Urothelium cell line (cell line): ENCODE measurements around the gene SOBP.
A peak's percentile ranks its signal among the peaks of the same experiment; 100 is the strongest.
"Not testable (repeated sequence)": the region's sequence is repeated elsewhere in the genome, so short reads cannot be mapped to it uniquely, and the experiment has no call there.

Experiments used
- DNase-seq: peaks from one replicate; pipeline ENCODE4 v3.0.0; 2011; ENCODE audit warnings: low spot score, mixed read lengths
- FAIRE-seq: peaks from 2 replicates; lab custom pipeline; 2011; peaks lifted over from hg19 to GRCh38; lab: Jason Lieb, UNC

Gene SOBP

GRCh38 chr6:107488174-107488874, 1.6 kb upstream of the SOBP start:
- no peak for FAIRE-seq

DNA sequence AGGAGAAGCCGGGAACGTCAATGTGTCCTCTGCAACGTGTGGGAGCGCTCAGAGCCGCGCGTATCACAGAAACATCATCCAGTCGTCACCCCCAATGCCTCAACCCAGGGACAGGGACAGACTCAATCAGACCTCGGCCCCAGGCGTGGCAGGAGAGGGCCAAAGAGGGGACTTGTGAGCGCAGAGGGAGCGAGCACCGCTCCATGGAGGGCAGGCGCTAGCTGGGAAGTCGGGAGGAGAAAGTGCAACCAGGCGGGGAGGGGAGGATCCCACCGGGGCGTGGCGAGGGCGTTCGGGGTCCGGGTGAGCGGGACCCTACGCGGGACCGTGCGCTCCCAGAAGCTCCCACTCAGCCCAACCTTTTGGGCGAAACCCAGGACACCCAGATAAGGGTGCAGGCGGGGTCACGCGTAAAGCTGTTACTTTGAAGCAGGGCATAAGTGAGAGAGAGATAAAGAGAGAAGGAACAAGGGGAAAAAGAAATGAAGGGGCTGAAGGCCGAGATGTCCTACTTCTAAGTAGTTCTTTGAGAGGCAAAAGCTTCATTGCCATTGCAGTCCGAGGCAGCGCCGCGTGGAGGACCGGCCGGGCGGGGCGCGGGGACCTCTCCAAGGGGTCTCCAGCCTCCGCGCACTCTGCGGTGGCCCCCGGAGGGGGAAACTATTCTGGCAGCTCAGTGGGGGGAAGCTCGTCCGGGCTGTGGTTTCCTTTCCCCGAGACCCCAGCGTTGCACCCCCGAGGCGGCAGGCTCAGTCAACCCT, 862 bp upstream of the SOBP start:
- FAIRE-seq (no peak), DNase-seq (peak; percentile 41)

More at GRCh38 chr6:107488174-107488874, 1.6 kb upstream of the SOBP start:
- no peak for DNase-seq

DNA sequence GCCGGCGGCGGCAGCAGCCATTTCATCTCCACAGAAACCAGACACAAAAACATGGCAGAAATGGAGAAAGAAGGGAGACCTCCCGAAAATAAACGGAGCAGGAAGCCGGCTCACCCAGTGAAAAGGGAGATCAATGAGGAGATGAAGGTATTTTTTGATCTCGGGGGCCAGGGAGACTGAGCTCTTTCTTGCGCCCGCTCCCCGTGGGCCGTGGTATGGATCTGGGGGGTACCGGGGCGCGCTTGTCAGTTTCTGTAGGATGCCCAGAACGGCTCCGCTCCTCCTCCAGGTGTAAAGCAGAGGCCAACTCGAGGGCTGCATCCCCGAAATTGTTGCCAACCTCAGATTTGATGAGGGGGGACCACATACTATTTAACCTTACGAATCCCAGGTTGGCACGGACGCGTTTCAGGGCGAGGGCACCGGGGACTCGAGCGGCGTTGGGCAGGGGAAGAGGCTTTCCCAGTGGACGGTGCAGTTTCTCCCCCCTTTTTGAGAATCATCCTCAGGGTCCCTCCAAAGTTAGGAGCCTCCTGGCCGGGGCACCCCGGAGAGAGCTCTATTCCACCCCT, 735 bp downstream of the SOBP start:
- DNase-seq (peak; percentile 2), FAIRE-seq (no peak)

DNA sequence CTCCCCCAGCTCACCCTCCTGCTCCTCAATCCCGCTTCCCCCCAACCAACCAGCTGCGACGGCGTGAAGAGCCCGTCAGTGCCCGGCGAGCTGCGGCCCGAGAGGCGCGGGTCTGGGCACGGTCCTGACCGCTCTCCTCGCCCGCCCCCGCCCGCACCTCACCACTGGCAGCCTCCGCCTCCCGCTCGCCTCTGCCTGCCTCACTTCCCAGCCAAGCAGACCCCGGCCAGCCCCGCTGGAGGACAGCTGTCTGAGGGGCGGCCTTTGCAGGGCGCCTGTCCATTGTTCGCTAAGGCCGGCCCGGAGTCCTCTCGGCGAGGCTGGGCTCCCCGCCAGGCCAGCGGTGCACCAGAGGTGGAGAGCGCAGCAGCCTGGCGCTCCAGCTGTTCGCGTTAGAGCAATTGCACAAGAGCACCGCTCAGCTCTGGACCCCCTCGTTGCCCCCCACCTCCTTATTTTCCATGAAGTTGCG, 1.3 kb downstream of the SOBP start:
- no peak for FAIRE-seq
- DNase-seq = peak; percentile 29

- no peak for FAIRE-seq
- DNase-seq = no peak
Observed at GRCh38 chr6:107491760-107492660, 2.1 kb downstream of the SOBP start.

DNA sequence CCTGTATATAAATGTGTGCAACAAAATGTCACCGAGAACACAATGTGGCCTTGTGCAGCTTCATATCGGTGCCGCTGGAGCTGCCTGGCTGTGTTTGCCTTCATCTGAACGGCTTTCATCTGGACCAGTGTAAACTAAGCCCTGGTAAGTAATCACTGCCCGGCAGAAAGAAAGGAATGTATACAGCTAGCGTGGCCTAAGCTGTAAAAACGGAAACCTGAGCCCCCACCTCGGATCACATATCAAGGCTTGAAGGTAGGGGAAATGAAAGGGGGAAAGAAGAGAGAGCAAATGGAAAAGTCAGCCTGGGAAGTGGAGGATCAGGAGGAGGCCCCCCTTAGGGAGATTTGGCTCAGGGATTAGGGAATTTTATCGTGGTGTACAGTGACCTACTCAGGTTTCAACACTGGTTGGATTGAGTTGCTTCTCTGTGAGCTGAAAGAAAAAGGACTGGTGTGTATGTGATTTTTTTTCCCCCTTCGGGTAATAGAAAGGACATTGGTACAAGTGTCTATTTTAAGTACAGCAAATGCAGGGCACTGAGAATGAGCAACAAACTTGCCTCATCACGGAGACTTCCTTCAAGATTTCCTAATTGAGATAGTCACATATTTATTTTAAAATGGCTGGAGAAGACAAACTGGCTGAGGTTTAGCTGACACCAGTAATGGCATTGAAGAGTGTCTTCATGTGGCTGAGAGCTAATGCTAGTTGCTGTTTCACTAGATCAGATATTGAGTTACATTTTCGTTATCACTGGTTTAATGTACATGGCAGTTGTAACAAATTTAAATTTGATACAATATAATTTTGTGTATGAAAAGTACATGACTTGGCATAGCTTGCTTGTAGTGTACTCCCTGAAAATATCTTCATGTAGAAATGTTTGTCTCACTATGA, 3.5 kb downstream of the SOBP start:
- DNase-seq = peak; percentile 5
- no peak for FAIRE-seq

GRCh38 chr6:107495196-107495643, 5.3 kb downstream of the SOBP start:
- DNase-seq = no peak
- FAIRE-seq = no peak

DNA sequence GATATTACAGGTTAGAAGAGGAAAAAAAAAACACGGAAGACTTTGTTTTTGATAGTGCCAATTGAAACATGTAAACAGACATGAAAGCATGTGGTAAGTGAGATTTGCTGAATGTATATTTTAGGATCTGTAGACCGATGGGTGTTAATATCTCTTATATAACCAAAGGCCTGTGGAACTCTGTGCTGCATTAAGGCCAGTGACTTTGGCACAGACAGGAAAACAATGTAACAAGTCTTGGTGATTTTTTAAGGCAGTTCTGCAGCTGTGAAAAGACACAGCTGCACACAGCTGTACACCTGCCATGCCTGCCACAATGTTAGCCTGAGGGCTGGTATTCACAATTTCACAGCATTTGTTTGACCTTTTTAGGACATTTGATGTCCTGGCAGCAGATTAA, 6.1 kb downstream of the SOBP start:
- no peak for DNase-seq
- FAIRE-seq = no peak

DNA sequence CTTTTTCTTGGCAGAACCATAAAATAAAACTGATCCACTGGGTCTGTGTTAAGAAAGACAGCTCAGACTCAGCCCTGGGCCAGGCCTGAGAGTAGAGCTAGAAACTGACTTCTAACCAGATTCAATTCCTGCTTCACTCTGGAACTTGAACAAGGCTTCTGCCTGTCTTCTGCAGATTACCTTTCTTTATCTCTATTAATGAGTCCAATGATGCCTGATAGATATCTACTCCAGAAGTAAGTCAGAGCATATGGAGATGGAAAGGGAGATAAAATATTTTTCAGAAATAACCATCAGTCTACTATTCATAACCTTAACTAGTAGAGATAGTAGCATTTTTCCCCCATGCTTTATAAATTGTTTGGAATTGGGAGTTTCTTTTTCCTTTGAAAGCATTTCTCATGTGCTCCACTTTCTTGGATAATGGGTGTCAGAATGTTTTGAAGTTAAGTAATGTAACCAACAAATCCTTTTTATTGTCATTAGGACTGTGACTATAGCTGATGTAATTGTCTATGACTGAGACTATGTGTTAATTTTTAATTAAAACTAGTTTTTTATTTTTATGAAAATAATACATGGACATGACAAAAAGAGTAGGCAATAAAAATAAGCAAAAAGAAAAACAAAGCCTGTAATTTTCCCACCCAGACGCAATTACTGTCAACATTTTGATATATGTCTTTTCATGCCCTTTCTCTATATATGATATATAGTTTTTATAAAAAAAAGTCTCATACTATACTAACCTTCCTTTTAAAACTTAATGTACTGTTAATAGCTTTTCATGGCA, 7.2 kb downstream of the SOBP start:
- FAIRE-seq (no peak), DNase-seq (no peak)

DNA sequence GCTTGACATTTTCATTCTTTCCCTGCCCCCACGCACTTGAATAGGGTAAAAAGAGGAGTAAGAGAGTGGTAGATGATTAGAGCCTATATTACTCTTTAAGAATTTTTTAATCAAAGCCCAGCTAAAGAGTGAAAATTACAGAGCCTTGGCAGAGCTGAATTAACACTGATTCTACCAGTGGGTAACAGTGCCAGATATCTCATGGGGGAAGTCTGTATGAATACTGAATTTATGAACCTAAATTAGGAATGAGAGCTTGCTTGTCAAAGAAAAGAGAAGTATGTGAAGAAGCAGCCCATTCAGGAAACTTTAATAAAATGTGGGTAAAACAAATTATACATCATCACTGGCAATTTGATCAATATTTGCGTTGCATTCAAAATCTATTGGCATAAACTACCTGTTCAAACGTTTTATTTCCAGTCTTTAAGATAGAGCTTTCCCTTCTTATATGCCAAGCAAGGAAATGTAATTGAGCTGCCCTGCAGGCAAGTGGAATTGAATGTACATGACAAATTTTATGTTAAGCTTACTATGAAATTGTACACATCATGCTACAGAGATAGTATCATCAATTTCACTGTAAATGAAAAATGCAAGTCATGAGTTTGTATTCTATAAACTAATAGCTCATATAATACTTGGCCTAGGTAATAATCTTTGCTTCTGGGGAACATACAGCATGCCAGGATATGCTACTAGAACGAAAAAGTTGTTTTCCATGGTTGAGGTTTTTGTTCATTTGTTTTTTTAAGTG, 14.5 kb downstream of the SOBP start:
- FAIRE-seq (no peak), DNase-seq (no peak)

- DNase-seq = no peak
- FAIRE-seq = no peak
Observed at GRCh38 chr6:107506145-107506544, 16.2 kb downstream of the SOBP start.

DNA sequence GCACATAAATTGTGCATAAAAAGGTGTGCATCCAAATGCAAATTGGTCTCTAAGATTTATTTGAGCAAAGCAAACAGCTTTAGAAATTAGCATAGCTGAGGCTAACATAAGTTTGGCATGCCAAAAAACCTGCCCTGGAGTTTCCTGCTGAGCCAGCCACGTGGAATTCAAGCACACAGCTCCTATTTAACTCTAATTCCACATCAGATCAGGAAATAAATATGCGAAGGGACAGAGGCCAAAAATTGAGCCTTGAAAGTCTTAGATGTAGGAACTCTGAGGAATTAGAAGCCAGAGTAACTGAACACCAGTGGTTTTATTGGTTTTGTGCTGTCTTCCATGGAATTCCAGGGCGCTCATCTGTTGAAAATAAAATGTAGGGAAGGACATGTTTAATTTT, 19.6 kb downstream of the SOBP start:
- DNase-seq (no peak), FAIRE-seq (no peak)

DNA sequence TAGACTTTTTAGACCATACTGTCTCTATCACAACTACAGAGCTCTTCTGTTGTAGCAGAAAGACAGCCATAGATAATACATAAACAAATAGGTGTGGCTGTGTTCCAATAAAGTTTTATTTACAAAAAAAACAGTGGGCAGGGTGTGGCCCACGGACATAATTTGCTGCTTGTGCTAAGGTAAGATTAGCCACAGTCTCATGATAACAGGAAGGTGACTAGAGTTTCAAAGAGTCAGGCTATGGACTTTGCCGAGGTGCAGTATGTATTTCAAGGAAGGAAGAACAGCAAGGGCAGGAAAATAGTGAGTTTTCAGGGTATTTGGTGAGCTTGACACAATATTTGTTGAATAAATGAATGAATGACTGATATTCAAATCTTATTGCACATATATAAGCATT, 20.2 kb downstream of the SOBP start:
- FAIRE-seq (no peak), DNase-seq (no peak)

DNA sequence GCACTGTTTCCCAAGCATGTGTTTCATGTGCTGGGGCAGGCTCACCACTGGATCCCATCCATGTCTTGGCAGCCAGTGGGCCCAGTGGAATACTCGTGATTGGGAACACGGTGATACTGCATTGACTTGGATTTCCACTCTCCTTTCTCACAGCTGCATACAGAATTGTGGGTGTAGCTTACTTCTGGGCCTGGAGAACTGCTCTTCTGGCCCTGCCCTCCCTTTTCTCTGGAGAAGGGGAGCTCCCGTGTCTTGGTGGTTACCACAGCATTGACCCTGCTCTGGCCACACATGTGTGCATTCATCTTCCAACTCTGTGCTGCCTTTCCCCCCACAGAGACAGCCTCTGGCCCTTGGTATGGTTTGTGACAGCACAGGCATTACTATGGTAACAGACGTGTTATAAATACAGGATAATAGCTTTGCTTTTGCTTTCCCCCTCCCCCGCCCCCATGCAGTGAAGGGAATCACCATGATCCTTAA, 21.6 kb downstream of the SOBP start:
- FAIRE-seq = no peak

GRCh38 chr6:107513214-107513613, 23.3 kb downstream of the SOBP start:
- no peak for DNase-seq
- no peak for FAIRE-seq

More for the DNA sequence above, 21.6 kb downstream of the SOBP start:
- no peak for DNase-seq

- FAIRE-seq (no peak), DNase-seq (no peak)
Observed at GRCh38 chr6:107515955-107516354, 26.0 kb downstream of the SOBP start.

DNA sequence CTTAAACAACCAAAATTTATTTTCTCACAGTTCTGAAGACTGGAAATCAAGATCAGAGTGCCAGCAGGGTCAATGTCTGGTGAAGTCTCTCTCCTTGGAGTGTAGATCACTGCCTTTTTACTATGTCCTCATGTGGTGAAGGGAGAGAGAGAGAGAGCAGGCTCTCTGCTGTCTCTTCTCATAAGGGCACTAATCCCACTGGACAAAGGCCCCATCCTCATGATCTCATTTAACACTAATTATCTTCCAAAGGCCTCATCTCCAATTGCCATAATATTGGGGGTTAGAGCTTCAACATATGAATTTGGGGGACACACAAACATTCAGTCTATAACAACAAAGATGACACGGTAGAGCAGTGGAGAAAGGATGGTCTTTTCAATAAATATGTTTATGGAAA, 27.4 kb downstream of the SOBP start:
- FAIRE-seq (no peak), DNase-seq (no peak)

- peak; percentile 69 for FAIRE-seq
Observed at GRCh38 chr6:107519224-107519623, 29.3 kb downstream of the SOBP start.

More at GRCh38 chr6:107519224-107519623, 29.3 kb downstream of the SOBP start:
- DNase-seq = not testable (repeated sequence)
